Effector CD8-positive, alpha-beta T cell (primary cell): ENCODE measurements around the gene C17orf100.
A peak's percentile ranks its signal among the peaks of the same experiment; 100 is the strongest.

Experiments used
- DNase-seq: peaks from one replicate; lab custom pipeline; 2025; lab: John Stamatoyannopoulos, UW
- total RNA-seq, 4 experiments: gene quantifications; one replicate each; lab custom pipeline; 2026; lab: John Stamatoyannopoulos, UW

C17orf100 gene
- total RNA-seq = 1.4 to 3.2 (median 2.3) reads per million in 4 experiments

GRCh38 chr17:6651354-6651918 lies at the start of gene C17orf100, which contains the start of gene MED31:
Gene C17orf100 (plus strand): TSS chr17:6651762. CDS start chr17:6651914, 152 bp downstream.
Gene MED31 (minus strand): TSS chr17:6651605. CDS start chr17:6651528, 77 bp downstream.
- peak; percentile 88 for DNase-seq

DNA sequence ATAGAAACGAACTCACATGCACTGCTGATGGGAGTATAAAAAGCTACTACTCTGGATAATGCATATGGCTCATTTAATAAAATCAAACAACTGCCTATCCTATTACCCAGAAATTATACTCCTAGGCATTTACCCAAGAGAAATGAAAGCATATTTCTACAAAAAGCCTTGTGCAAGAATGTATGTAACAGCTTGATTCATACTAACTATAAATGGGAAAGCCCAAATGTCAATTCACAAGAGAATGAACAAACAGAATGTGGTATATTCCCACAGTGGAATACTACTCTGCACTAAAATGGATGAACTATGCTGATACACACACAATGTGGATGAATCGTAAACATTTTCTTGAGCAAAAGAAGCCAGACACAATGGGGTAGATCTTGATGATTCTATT lies 49.4 kb upstream of the C17orf100 start:
- DNase-seq = no peak

DNA sequence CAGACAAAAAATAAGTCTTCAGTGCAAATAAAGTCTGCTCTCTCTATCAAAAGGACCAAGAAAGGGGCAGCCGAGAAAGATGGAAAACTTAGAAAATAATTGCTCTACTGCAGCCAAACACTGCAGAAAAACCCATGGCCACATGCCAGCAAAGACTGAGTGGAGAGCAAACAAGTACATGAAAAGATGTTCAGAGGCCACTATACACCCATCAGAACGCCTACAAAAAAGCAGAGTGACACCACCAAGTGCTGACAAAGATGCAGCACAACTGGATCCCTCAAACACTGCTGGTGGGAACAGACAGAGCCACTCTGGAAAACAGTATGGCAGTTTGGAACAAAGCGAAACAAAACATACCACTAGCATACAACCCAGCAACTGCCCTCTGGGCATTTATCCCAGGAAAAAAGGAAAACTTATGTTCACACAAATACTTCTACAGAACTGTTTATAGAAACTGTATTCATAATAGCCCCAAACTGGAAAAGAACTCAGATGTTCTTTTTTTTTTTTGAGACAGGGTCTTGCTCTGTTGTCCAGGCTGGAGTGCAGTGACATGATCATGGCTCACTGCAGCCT lies 47.7 kb upstream of the C17orf100 start:
- no peak for DNase-seq

DNA sequence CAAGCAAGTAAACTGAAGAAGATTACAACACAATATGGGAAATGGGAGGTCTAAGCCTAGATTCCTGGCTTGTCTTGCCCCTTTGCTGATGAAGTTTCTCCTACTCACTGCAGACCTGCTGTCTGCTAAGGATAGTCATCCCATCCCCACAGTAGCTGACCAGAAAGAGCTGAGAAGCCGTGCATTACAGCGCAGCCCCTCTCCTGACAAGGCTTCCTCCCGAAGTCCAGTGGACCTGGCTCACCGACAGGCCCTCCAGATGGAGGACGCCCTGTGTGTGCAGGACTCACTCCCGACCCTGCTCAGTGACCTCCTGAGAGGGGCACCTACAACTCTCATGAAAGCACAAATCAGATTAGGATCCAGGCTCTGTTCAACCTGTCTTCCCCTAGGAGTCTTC lies 46.4 kb upstream of the C17orf100 start:
- DNase-seq = no peak

GRCh38 chr17:6608321-6608720 lies 43.2 kb upstream of the C17orf100 start:
- no peak for DNase-seq

- DNase-seq = no peak
Observed at GRCh38 chr17:6610011-6610410, 41.6 kb upstream of the C17orf100 start.

- DNase-seq = no peak
Observed at GRCh38 chr17:6611231-6611630, 40.3 kb upstream of the C17orf100 start.

DNA sequence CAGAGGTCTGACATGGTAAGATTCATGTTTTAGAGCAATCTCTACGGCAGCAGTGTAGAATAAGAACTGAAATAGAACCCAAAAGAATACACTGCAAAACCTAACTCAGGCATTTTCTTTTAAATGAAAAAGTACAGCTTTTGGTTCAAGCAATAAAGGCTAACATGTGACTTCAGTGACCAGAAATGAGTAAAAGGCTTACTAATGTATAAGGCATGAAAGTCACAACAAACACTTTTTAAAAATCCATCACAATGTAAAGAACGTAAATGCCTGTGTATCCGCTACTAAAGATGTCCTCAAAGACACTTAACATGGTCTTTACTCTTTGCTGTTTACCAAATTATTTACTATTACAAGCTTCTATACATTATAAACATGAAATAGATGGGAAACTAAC lies 27.6 kb upstream of the C17orf100 start:
- no peak for DNase-seq

- no peak for DNase-seq
Observed at GRCh38 chr17:6626616-6627015, 24.9 kb upstream of the C17orf100 start.

- no peak for DNase-seq
Observed at GRCh38 chr17:6627019-6627418, 24.5 kb upstream of the C17orf100 start.

GRCh38 chr17:6630390-6630789 lies 21.2 kb upstream of the C17orf100 start:
- no peak for DNase-seq

- DNase-seq = no peak
Observed at GRCh38 chr17:6632530-6632929, 19.0 kb upstream of the C17orf100 start.

DNA sequence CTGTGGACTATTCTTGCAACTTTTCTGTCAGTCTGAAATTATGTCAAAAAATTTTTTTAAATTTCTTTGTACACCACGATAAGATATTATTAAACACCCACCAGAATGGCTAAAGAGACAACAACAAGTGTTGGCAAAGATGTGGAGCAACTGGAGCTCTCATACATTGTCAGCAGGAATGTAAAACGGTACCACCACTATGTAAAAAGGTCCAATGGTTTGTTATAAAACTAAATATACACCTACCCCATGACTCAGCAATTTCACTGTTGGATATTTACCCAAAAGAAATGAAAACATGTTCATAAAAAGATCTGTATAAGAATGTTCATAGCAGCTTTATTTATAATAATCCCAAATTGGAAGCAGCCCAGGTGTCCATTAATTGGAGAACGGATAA lies 18.3 kb upstream of the C17orf100 start:
- no peak for DNase-seq

- DNase-seq = no peak
Observed at GRCh38 chr17:6636105-6636504, 15.5 kb upstream of the C17orf100 start.

DNA sequence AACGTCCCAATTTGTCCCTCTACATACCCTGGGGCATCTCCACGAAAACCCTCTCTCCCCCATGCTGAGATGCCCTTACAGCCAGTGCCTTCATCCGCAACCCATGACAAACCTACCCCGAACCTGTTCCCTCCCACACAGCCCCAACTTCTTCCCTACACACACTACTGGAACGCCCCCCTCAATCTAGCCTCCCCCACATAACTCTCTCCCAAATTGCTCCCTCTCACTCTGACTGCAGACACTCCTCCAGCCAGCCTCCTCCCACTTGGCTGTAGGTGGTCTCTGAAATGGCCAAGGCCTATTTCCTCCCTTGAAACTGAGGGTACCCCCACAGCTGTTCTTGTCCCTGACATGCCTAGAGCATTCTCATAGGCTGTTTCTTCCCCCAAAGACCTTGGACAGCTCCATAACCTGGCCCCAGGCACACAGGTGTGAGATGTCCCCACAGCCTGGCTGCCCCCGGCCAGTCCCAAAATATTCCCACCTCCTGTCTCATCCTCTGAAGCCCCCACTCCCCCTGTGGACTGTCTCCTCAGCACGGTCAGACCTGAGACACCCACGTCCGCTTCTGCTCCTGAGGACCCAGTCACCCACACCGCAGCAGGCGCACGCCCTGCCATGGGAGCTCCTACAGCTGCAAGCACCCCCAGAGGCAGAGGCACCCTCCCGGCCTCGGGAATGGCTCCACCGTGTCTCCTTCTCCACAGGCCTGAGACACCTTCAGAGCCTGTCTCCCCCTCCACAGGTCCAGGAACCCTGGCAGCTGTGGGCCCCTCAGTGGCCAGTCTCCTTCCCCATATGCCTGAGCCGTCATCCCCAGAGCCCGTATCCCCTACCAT lies 14.7 kb upstream of the C17orf100 start:
- DNase-seq = no peak

DNA sequence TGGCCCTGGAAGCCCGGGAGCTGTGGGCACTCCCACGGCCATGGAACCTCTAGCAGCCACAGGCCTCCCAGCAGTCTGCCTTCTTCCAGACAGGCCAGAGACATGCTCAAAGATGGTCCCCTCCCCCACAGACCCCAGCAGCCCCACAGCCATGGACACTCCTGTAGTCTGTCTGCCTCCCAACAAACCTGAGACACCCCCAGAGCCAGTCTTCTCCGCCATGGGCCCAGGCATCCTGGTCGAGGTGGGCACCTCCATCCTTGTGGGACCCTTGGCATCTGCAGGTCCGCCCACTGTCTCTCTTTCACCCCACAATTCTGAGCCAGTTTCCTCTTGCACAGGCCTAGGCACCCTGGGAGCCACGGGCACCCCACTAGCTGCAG lies 14.1 kb upstream of the C17orf100 start:
- no peak for DNase-seq

GRCh38 chr17:6638046-6638908 lies 13.3 kb upstream of the C17orf100 start:
- no peak for DNase-seq

GRCh38 chr17:6639014-6639585 lies 12.5 kb upstream of the C17orf100 start:
- DNase-seq = no peak

DNA sequence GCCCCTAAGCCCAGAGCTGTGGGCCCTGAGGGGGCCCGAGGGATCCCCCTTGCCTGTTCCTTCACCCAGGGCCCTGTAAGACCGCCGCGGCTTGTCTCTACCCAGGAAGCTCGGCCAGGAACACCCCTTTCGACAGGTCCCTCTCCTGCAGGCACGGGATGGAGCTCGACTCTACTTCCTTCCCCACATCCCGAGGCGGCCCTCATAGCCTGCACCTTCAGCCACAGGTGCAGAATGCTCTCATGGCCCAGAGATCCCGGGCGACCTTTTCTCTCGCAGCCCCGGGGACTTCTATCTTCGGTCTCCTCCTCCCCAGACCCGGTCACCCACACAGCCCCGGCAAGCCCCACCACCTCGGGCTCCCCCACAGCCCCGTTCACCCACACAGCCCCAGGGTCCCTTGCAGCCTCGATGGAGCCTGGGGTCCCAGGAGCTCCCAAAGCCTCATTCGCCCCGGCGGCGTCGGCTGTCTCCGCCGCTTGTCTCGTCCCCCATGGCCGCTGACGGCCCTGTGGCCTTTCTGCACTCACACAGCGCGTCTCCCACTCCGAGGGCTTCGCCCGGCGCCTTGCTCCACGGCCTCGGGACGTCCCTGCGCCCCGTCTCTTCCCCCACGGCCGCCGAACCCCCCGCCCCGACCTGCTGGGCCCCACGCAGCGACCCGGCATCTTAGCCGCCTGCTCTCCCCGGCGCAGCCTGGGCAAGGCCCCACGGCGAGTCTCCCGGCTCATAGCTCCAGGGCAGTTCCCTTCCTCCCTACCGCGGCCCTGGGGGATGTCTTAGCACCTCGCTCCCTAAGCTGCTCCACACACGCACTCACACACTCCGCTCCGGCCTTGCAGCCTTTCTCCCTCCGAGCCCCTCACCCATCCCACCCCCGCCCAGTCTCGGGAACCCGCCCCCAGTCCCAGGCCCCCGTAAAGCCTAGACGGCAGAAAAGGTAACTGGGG lies 11.7 kb upstream of the C17orf100 start:
- peak; percentile 16 for DNase-seq

GRCh38 chr17:6640536-6641246 lies 10.9 kb upstream of the C17orf100 start, which contains the start of the genes KIAA0753 and TXNDC17:
Gene KIAA0753 (minus strand): TSS chr17:6640711. CDS start chr17:6635103, 5,608 bp downstream.
Gene TXNDC17 (plus strand): TSS chr17:6641060. CDS start chr17:6641083, 23 bp downstream.
- DNase-seq = peak; percentile 71
